ENCODE results near the gene TOLLIP.

The TOLLIP gene

GRCh38 chr11:1307998-1308742 lies 1.3 kb downstream of the TOLLIP start (continued):
- TF ChIP-seq ZNF449 (tag by site-specific recombination; IDR thresholded peaks at IDR 0.05), result no peak

GRCh38 chr11:1307163-1307870 lies 2.1 kb downstream of the TOLLIP start:
- Histone ChIP-seq H3K27ac (ENCODE audit: extremely low read depth, low read depth, low read length) (no peak overlapping the region), H3K4me1 (ENCODE audit: control insufficient read depth, insufficient read depth, low read length) (no peaks in the 10 kb centered on the region), H3K9me3 (ENCODE audit: control insufficient read depth, insufficient read depth, low read depth, low read length) (no peaks in the 10 kb centered on the region), H3K4me3 (ENCODE audit: low read depth, low read length) (no peak overlapping the region), H3K36me3 (ENCODE audit: control insufficient read depth in 2 of 2, insufficient read depth in 1 of 2, low read length in 2 of 2) (peaks cover 0 to 44% of the 10 kb centered on the region in 2 experiments; a peak in 1 of 3 replicates)
- TF ChIP-seq ZNF623 (tag by site-specific recombination; IDR thresholded peaks at IDR 0.05) (no peak), PRDM1 (tag by site-specific recombination; IDR thresholded peaks at IDR 0.05) (no peak), ZIC2 (tag by site-specific recombination; IDR thresholded peaks at IDR 0.05) (peak; percentile 22; the same call in 1 of the 2 replicates), ELK4 (IDR thresholded peaks at IDR 0.05; ENCODE audit: borderline replicate concordance, low read depth, low read length) (no peak), WT1 (tag by site-specific recombination; IDR thresholded peaks at IDR 0.05) (no peak)
- CTCF ChIA-PET, result no interaction called here
- POLR2A ChIA-PET, result no interaction called here

- CTCF ChIA-PET, result no interaction called here
- no peak overlapping the region for H3K27ac ChIP-seq (ENCODE audit: extremely low read depth, low read depth, low read length)
Observed at GRCh38 chr11:1306186-1307162, 3.0 kb downstream of the TOLLIP start.

More at GRCh38 chr11:1306186-1307162, 3.0 kb downstream of the TOLLIP start:
- Histone ChIP-seq H3K4me1 (ENCODE audit: control insufficient read depth, insufficient read depth, low read length) (no peaks in the 10 kb centered on the region), H3K4me3 (ENCODE audit: low read depth, low read length) (no peak overlapping the region), H3K36me3 (ENCODE audit: control insufficient read depth in 2 of 2, insufficient read depth in 1 of 2, low read length in 2 of 2) (peaks cover 0 to 44% of the 10 kb centered on the region in 2 experiments; a peak in 1 of 3 replicates), H3K9me3 (ENCODE audit: control insufficient read depth, insufficient read depth, low read depth, low read length) (no peaks in the 10 kb centered on the region)
- POLR2A ChIA-PET, result no interaction called here
- TF ChIP-seq YY2 (tag by site-specific recombination; IDR thresholded peaks at IDR 0.05) (no peak), ZBTB26 (tag by site-specific recombination; optimal IDR thresholded peaks at IDR 0.05) (no peak), ZNF426 (tag by site-specific recombination; IDR thresholded peaks at IDR 0.05) (no peak), ZNF792 (tag by site-specific recombination; IDR thresholded peaks at IDR 0.05) (no peak), GLIS1 (tag by site-specific recombination; IDR thresholded peaks at IDR 0.05) (no peak), ZNF132 (tag by site-specific recombination; IDR thresholded peaks at IDR 0.05; ENCODE audit: borderline replicate concordance) (no peak), ZNF18 (tag by site-specific recombination; IDR thresholded peaks at IDR 0.05) (no peak)

Data from HEK293 (cell line).